SK-N-SH treated with all-trans-retinoic acid at 6 μM for 48 hours (cell line): ENCODE measurements around the gene ANKHD1.

Experiments
- PPARA ChIP-seq: fragments of 250-450 bp; sonication (Bioruptor Pico); IDR thresholded peaks from 2 replicates; pipeline ENCODE4 v1.5.0; 2020; ENCODE audit warnings: mild to moderate bottlenecking, borderline replicate concordance
- ZFP30 ChIP-seq: fragments of 450-650 bp; formaldehyde crosslinking; IDR thresholded peaks from 2 replicates; pipeline ENCODE4 v1.5.0; 2022; ENCODE audit warnings: mild to moderate bottlenecking, moderate library complexity

DNA sequence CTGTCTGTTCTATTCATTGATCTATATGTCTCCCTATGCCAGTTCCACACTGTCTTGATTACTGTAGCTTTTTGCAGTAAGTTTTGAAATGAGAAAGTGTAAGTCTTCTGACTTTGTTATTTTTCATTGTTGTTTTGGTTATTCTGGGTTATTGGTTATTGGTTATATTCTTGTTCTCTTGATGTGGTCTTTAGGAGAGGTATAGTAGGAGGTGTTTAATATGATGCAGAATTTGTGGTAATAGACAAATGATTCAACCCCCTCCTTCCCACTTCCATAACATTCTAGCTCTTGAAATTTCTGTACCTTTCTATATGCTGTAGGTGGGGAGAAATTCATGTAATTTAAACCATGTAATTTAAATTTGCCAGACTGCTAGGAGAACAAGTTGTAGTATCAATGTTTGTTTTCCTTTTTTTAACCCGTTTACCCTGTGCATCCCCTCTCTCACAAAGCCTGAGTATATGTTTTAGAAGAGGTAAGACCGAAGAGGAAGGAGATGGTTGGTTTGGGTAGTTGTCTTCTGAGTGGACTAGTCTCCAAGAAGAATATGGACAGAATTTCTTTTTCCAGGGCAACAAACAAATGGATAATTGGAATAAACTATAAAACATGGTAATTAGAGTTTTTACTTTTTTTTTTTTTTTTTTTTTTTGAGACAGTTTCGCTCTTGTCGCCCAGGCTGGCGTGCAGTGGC is 19.2 kb downstream of the ANKHD1 start:
- TF ChIP-seq PPARA: no peak
- no peak for TF ChIP-seq ZFP30 (CRISPR knock-in tag)
